ENCODE data around the gene HDGFL1.

GRCh38 chr6:22582417-22583205 lies 13.2 kb downstream of the HDGFL1 start:
- no peak for TF ChIP-seq EZH2 (IDR thresholded peaks at IDR 0.05; ENCODE audit: low read depth)
- no peak for TF ChIP-seq CTCF (conservative IDR thresholded peaks at IDR 0.05)
